Astrocyte of the spinal cord (primary cell): ENCODE results near the gene KSR1.

ENCODE experiments used
- DNase-seq: peaks from one replicate; pipeline ENCODE4 v3.0.0; 2011; ENCODE audit warnings: low read depth, low spot score
- H3K4me3 ChIP-seq: 2 replicates; pipeline ENCODE4 v1.5.1; 2011; ENCODE audit warnings: low read depth, mild to moderate bottlenecking, low read length, moderate library complexity
- CTCF ChIP-seq: IDR thresholded peaks from 2 replicates; pipeline ENCODE4 v1.5.1; 2012; ENCODE audit warnings: low read depth, mild to moderate bottlenecking, low read length, inconsistent platforms
- in situ Hi-C: cut with HindIII; loops from 2 replicates; pipeline ENCODE4 v1.10.0; 2017; ENCODE audit warnings: low sequenced_read_pairs

The KSR1 gene

GRCh38 chr17:27449541-27449940, 6.7 kb upstream of the KSR1 start:
- no peak overlapping the region for H3K4me3 ChIP-seq
- in situ Hi-C loops = no loop called here
- TF ChIP-seq CTCF = no peak
- no peak for DNase-seq

GRCh38 chr17:27449988-27450387, 6.3 kb upstream of the KSR1 start:
- no peak for DNase-seq
- H3K4me3 ChIP-seq = no peak overlapping the region
- in situ Hi-C loops = no loop called here
- no peak for TF ChIP-seq CTCF

GRCh38 chr17:27450416-27450815, 5.8 kb upstream of the KSR1 start:
- no peak for TF ChIP-seq CTCF
- no peak overlapping the region for H3K4me3 ChIP-seq
- no peak for DNase-seq
- in situ Hi-C loops = no loop called here

- in situ Hi-C loops = no loop called here
- H3K4me3 ChIP-seq = no peak overlapping the region
- no peak for TF ChIP-seq CTCF
- no peak for DNase-seq
Measured at GRCh38 chr17:27451906-27452305, 4.3 kb upstream of the KSR1 start.

GRCh38 chr17:27452828-27453227, 3.4 kb upstream of the KSR1 start:
- no peak overlapping the region for H3K4me3 ChIP-seq
- in situ Hi-C loops = no loop called here

GRCh38 chr17:27453471-27453870, 2.8 kb upstream of the KSR1 start:
- DNase-seq = no peak
- TF ChIP-seq CTCF = no peak
- in situ Hi-C loops = no loop called here

More at GRCh38 chr17:27452828-27453227, 3.4 kb upstream of the KSR1 start:
- TF ChIP-seq CTCF = no peak
- no peak for DNase-seq

GRCh38 chr17:27454089-27454488, 2.2 kb upstream of the KSR1 start:
- no peak overlapping the region for H3K4me3 ChIP-seq
- DNase-seq = no peak
- in situ Hi-C loops = no loop called here
- no peak for TF ChIP-seq CTCF

More at GRCh38 chr17:27453471-27453870, 2.8 kb upstream of the KSR1 start:
- no peak overlapping the region for H3K4me3 ChIP-seq
